Measurements from ENCODE around the gene EGR1.
"Not testable (repeated sequence)": the region's sequence is repeated elsewhere in the genome, so short reads cannot be mapped to it uniquely, and the experiment has no call there.

The EGR1 gene

DNA sequence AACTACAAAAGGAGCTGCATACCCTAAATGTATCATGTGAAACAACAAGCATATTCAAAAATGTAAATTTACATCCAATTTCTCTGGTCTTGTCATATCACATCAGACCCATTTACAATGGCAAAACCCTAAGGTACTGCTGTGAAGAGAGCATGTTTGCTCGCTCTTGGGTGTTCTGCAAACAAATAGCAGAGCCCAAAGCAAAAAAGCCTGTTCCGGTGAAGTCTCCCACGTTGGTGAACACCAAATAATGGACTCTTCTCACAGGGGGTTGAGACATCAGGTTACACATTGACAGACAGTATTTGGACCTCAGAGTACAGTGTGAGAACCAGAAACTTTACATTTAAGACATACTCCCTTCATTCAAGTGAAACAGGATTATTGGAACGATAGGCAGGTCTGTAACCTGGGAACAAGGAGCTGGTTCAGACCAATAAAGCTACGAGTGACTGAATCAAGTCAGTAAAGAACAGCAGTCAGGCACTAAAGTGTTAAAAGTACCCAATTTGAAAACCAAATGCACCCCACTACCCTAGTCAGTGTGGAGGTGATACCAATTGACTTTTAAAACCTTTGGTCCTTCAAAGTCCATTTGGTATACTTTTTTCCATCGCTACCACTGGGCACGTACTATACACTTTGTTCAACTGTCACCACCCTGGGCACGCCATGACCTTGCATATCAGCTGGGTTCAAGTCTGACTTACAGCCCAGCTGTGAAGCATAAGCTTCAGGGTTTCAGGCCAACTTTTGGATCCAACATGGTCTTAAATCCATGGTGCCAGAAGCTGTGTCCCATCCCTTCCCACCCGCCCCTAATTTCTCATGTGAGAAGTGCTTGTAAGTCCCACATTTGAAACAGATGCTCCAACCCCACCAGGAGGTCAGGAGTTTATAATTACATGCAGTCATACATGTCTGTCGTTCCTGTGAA lies 41.4 kb downstream of the EGR1 start:
- no peak for DNase-seq (ENCODE audit: low read depth in 3 of 3)

DNA sequence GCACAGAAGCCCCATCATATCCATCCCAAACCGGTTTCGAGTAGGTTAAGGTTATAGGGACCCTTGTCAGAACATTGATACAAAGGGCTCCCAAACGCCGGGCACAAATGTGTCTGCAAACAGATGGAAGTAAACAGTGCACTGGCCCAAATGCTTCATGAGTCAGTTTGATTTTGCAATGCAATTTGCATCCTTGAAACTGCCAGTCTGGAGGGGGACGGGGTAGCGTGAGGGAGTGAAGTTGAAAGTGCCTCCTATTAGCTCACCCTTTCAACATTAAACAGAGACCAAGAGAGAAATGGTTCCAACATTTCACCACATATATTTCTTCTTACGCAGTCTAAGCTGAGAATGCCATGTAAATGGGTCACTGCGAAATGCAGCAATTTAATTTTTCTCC lies 42.2 kb downstream of the EGR1 start:
- not testable (repeated sequence) for DNase-seq (ENCODE audit: low read depth in 3 of 3)

GRCh38 chr5:138508958-138509357 lies 43.7 kb downstream of the EGR1 start:
- DNase-seq (ENCODE audit: low read depth in 3 of 3) = no peak

GRCh38 chr5:138514021-138514420 lies 48.7 kb downstream of the EGR1 start:
- no peak for DNase-seq (ENCODE audit: low read depth in 3 of 3)

- DNase-seq (ENCODE audit: low read depth in 3 of 3) = no peak
Observed at GRCh38 chr5:138515556-138516245, 50.4 kb downstream of the EGR1 start.

GRCh38 chr5:138517437-138517836 lies 52.2 kb downstream of the EGR1 start:
- no peak for DNase-seq (ENCODE audit: low read depth in 3 of 3)
